NCI-H69 (cell line): ENCODE measurements around the gene COMMD1.
"Not testable (repeated sequence)": the region's sequence is repeated elsewhere in the genome, so short reads cannot be mapped to it uniquely, and the experiment has no call there.

Experiments used
- DNase-seq: peaks from one replicate; lab custom pipeline; 2025; lab: John Stamatoyannopoulos, UW

COMMD1 gene

DNA sequence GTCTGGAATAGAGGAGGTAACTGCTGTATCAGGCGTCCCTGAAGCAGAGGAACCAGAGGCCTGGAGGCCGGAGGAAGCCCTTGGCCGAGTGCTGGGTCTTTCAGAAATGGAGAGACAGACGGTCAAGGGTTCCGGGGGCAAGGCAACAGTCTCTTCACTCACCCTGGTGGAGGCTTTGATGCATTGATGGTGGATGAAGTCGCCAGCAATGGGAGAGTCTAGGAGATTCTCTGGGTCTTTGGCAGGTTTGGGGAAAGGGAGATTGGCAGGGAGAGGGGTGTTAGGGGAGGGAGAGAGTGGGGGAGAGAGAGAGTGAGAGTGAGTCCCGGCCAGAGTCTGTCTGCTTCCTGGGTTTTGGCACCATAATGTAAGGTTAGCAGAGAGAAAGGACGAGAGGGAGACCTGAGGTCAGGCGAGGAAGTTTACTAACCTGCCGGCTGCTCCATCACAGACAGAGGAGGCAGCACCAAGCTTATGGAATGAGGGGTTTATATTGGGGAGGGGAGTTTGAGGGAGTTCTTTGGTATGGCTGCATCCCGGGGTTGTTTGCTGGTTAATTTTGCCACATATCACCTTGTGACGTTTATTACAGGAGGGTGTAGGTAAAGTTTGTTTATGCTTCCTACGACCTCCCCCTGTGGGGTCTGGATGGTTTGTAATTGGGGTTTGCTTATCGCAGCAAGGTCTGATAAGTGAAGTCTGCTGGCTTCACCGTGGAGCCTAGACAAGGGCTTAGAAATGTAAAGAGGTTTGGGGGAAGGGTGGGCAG is 19.6 kb downstream of the COMMD1 start:
- DNase-seq, result no peak

DNA sequence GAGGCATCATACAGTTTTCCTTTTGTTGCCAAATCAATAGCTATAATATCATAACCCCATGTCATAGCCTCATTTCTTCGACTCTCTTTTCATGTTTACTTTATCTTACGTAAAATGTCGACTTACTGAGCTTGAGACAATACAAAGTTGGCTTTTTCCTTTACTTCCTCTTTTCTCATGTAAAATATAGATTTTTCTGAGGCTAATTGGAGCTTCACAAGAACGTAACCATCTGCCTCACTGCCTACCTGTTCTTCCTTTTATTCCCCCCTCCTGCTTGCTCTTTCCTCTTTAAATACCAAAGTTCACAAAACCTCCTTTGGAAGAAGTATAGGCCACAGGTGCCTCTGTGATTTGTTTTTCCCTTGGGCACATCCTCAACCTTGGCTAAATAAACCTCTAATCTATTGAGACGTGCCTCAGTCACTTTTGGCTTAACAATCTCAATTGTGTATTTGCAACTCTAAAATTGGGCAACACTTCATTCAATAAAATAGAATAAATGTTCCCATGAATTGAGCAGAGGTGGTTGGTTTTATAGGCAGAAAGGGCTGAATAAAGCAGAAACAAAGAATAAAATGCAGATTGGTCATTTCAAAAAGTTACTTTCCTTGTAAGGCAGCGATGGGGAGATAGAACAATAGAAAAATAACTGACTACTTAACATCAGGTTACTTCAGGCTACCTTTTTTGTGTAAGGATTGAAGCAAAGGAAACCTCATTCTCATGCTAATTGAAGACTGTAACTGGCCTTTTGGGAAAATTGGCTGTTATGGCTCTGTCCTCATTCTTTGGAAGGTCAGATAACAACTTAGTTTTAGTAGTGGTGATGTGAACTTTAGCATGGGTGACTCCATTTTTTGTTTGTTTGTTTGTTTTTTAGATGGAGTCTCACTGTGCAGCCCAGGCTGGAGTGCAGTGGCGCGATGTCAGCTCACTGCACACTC is 21.3 kb downstream of the COMMD1 start:
- DNase-seq, result no peak

- no peak for DNase-seq
Observed at GRCh38 chr2:61928826-61929461, 23.5 kb downstream of the COMMD1 start.

DNA sequence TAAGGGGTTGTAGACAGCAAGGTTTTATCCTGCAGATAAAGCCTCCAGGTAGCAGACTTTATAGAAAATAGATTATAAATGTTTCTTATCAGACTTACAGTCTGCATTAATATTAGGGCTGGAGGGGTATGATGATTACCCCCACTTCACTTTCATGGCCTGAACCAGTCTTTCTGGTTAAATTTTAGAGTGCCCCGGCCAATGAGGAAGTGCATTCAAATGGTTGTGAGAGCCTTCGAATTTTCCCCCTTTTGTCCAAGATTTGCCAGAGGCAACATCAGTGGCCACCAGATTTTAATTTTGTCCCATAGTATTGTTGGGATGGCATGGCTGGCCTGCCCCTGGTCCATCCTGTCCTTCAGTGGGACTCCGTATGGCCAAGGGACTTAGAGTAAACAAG is 31.6 kb downstream of the COMMD1 start:
- DNase-seq, result no peak

DNA sequence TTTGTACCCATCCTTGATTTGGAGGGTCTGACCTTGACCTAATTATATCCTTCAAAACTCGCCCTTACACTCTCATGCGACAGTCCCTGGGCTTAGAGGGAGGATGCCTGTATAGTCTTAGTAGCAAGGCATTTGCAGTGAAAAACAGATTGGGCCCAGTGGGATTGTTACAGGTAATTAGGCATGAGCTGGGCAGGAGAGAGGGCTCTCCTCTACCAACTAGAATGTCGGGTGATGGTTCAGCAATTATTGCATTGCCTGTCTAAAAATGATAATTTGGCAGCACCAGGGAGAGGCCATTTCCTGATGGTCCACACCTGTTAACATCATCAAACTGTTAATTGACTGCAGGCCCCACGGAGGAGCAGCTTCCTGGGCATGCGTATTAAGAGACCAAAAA is 32.4 kb downstream of the COMMD1 start:
- peak; percentile 78 for DNase-seq

DNA sequence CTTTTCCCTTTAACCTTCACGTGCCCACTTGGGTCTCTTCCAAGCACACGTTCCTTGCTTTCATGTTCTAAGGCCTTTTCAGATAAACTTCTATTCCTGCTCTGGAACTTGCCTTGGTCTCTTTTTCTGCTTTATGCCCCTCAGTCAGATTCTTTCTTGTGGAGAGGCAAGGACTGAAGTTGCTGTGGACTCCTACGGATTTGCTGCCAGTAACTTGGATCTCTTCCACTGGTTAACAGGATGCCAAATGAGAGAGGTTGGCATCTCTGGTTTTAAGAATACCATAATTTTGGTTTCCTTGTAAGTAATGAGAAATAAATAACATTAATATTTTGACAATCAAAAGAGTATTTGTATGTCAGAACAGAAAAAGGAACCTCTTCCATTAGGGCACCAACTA is 33.0 kb downstream of the COMMD1 start:
- no peak for DNase-seq

DNA sequence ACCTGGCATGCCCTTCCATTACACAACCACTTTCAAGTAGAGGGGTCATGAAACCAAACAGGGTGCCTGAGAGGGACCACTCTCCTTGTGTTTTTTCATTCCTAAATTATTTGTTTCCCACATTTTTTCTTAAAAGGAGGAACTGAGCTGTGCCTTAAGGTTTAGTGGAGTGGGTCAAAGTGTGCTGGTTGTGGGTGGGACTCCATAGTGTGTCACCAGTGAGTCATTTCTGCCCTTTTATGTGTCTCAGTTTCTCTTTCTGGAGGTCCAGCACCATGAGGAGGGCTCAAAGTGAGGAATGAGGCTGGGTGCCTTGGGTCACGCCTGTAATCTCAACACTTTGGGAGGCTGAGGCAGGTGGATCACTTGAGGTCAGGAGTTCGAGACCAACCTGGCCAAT is 37.8 kb downstream of the COMMD1 start:
- no peak for DNase-seq

DNA sequence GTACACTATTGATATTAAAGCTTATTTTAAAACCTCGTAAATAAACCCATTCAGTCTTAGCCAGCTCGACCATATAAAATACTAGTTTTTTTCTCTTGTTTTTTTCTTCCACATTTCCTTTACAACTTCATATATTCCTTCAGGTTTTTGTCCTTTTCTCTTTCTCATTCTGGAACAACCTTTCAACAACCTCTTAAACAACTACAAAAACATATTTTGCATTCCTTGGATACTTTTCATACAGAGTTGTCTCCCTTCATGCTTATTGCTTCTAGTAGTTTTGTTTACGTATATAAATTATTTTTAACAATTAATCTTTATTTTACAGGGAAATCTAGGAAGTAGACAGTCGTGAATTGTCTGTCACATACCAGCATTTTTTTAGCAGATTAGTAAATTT is 41.2 kb downstream of the COMMD1 start:
- DNase-seq, result no peak

DNA sequence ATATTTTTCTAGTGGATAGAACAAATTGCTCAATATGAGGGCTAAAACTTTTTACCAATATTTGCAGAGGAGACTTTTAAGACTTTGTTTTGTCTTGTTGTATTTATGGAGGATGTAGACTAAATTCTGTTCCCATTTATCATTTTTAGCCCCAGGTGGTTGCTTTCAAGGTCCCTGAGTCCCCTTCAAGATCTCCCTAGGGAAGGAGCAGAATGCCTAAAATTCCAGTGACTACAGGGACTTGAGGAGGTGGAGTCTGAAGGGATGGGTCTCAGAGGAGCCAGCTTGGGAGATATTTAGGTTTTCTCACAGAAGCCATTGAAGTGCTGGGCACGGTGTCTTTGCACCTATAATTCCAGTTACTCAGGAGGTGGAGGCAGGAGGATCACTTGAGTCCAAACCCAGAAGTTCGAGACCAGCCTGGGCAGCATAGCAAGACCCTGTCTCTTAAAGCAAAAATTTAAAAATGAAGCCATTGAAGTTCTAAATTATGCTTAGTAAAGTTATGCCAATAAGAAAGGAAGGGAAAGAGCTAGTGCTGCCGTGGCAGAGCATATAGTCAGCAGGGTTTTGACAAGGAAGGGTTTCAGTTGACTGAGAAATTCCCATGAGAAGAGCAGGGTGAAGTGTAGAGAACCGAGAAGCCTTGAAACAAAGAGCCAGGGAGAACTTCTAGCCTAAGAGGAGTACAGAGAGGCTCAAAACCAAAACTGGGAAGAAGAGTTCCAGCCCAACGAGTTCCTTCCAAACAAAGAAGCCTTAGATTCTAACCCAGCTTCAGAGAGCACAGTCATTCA is 43.4 kb downstream of the COMMD1 start:
- DNase-seq, result no peak

- DNase-seq, result no peak
Observed at GRCh38 chr2:61949458-61949713, 43.9 kb downstream of the COMMD1 start.

DNA sequence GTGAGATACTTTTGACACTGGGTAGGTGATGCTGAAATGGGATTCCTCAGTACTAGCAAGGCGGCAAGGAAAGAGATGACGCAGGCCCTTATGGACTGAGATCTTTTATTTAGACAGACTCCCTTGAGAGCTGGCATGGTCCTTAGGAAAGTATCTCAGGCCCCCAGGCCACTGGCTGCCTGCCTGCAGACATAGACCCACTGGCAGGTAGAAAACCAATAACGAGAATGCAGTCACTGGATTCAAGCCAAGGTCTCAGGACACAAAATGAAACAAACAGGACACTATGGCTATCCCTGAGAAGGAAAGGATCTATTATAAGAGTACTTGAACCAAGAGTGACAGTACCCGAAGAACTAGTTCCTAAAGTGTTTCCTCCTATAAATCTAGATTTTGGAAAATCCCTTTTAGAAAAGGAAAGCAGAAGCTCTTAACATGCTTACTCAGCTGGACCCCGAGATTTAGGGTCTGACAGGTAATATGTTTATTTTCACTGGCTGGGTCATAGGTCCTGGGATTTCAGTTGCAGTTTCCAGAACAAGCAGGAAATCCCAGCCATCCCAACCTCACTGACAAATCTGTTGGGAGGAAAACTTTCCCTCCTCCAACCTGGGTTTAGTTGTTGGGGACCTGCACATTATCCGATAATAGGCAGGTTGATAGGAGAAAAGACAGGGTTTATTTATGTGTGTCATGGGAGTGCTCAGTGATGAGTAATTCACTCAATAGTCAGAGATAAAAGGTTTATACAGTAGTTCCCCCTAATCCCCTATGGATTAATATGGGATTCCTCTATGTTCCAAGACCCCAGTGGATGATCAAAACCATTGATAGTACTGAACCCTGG is 44.5 kb downstream of the COMMD1 start:
- peak; percentile 84 for DNase-seq

DNA sequence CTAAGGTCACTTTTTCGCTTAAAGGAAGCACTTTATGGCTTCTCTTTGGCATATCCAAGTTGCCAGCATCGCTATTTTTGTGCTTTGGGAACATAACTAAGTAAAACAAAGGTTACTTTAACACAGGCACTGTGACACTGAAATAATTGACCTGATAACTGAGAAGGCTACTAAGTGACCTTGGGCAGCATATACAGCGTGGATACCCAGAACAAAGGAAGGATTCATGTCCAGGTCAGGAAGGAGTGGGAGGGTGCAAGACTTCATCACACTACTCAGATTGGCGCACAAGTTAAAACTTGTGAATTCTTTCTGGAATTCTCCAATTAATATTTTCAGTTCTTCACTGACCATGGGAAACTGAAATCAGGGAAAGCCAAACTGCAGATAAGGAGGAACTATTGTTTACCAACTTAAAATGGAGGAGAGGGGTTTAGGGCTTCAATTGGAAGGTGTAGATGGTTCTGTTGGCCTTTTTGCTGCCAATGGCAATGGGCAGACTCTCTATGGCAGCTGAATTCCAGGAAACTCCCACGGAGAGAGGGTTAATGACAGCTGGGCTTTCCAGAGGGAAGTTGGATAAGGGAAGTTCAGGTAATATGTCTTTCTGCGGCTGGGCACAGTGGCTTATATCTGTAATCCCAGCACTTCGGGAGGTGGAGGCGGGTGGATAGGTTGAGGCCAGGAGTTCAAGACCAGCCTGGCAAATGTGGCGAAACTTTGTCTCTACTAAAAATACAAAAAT is 45.3 kb downstream of the COMMD1 start:
- DNase-seq, result no peak

DNA sequence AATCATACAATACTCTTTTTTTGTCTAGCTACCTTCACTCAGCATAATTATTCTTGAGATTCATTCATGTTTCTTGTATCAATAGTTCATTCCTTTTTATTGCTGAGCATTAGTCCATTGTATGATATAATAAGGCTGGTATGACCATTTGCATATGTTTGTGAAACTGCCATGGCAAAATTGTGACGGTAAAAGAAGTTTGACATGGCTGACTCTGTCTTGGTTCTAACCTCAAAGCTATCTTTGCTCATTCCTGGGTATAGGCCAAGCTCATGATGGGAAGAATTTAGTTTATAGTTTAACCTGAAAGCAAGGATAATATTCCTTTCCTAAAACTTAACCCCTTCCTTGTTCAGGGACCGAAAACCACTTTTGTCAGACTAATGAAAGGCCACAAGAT is 46.4 kb downstream of the COMMD1 start:
- DNase-seq, result no peak

DNA sequence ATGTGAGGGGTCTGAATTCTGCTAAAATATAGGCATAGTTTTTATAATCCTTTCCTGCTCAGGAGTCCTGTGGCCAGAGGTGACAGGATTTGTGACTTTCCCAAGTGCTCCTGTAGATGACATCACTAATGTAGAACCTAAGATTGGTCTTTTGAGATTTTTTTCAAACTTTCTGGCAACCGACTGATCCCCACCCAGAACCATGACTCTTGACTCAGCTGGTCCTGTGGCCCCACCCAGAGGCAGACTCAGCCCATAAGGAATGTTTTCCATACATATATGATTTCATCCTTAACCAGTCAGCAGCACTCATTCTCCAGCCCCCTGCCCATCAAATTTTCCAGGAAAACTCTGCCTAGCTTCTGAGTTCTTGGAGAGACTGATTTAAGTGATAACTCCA is 46.8 kb downstream of the COMMD1 start:
- no peak for DNase-seq

DNA sequence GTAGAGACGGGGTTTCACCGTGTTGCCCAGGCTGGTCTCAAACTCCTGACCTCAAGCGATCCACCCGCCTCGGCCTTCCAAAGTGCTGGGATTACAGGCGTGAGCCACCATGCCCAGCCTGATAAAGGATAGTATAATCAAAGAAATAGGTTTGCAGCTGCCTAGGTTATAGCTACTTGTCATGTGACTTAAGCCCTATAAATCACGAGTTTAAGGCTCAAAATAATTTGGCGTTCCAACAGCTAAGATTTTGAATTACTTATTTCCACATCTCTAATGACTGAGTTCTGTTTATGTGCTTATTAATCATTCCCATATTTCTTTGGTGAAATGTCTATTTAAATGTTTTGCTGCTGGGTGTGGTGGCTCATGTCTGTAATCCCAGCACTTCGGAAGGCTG is 49.4 kb downstream of the COMMD1 start:
- not testable (repeated sequence) for DNase-seq

DNA sequence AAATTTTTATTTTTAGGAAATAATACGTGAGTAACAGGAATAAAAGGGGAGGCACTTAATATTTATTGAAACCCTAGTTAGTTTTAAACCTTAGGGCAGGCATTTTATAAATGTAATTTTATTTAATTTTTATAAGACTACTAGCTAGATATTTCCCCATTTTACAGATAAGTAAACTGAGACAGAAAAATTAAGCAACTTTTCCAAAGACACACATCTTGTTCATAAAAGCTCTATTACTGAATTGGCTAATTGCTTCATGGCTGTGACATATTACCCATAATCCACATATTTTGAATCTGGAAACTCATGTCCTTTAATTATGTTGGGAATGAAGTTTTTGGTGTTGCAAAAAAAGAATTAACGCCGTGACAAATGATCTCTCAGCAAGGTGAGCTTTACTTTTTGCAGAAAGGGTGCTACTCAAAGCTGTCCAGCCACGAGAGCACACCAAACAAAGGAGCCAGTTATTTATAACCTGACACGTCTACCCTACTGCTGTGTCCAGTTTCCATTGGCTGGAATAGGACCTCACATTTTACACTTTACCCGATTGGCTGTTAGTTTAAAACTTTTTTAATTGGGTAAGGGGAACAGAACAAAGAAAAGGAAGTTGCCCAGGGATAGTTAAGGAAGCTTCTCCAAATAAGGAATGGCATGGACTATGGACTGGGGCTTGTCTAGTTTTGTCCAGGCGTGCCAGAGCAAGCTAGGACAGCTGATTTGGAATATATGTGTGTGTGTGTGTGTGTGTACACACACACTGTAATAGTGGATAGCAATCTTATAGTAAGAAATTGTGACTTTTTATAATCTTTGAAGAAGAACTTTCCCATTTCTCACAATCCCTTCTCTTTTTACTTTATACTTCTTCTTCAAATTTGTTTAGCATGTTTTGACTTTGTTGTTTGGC is 54.2 kb downstream of the COMMD1 start:
- no peak for DNase-seq

- DNase-seq, result no peak
Observed at GRCh38 chr2:61961231-61961901, 55.9 kb downstream of the COMMD1 start.

DNA sequence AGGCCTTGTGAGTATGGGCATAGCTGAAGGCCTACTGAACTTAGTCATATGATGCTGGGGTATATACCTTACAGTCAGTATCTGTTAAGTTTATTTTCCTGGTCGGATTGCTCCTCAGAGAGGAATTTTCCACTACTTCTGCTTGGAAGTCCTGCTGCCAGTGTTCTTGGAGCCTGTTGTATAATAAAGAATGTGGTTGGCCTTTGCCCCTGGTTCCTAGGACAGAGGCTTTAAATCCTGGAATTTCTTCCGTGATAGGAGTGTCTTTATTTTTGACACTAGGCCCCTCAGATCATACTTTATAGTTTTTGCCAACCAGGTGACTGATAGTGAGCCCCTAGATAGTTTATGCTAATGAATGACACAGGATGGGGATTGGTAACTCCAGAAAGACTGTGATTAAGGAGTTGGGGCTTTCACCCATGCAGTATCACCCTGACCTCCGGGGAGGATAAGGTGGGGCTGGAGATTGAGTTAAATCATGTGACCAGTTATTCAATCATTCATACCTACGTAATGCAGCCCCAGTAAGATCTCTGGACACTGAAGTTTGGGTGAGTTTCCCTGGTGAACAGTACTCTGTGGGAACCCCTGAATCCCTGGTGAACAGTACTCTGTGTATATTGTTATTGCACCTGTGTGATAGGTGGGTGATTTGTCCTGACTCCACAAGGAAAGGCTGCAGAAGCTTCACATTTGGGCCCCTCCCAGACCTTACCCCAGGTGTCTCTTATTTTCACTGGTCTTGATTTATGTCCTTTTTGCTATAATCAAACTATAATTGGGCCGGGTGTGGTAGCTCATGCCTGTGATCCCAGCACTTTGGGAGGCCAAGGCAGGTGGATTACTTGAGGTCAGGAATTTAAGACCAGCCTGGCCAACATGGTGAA is 56.9 kb downstream of the COMMD1 start:
- DNase-seq, result no peak
